CD14-positive monocyte (primary cell): ENCODE measurements around the gene MRNIP. TPM values are rescaled to one million over a fixed set of nuclear protein-coding genes. Genes with fewer than 3 reads are reported as not detected.

Experiments used
- DNase-seq, 3 donors: peaks; one replicate each; pipeline ENCODE4 v3.0.0-alpha.2; 2011 to 2022
- H2AFZ ChIP-seq: 2 replicates; pipeline ENCODE4 v1.6.0; 2012; ENCODE audit warnings: mild to moderate bottlenecking, low read depth, low read length, inconsistent platforms; ENCODE audit not compliant: insufficient read depth, poor library complexity, severe bottlenecking
- H3K27ac ChIP-seq, 2 donors: 1 replicate in 1 of 2; 2 replicates in 1 of 2; pipeline ENCODE4 v1.5.1; 2012 to 2013; ENCODE audit warnings: low read length in 2 of 2, control low read depth in 1 of 2, inconsistent platforms in 1 of 2, low read depth in 1 of 2, mild to moderate bottlenecking in 1 of 2
- H3K27me3 ChIP-seq, 2 donors: one replicate each; pipeline versions ENCODE4 v1.6.0 to v1.6.1; 2011 to 2013; ENCODE audit warnings: low read length in 2 of 2; ENCODE audit not compliant: control insufficient read depth in 2 of 2, insufficient read depth in 2 of 2
- H3K36me3 ChIP-seq, 2 donors: replicated peaks in 1 of 2; 1 replicate in 1 of 2; 2 replicates in 1 of 2; pipeline versions ENCODE4 v1.5.1 to v1.6.1; 2012 to 2013; ENCODE audit warnings: low read length in 2 of 2, control low read depth in 1 of 2, inconsistent platforms in 1 of 2, mild to moderate bottlenecking in 1 of 2; ENCODE audit not compliant: insufficient read depth in 2 of 2, control insufficient read depth in 1 of 2
- H3K4me1 ChIP-seq, 2 donors: 1 replicate in 1 of 2; 2 replicates in 1 of 2; pipeline versions ENCODE4 v1.5.1 to v1.6.1; 2012 to 2013; ENCODE audit warnings: low read length in 2 of 2, control low read depth in 1 of 2, inconsistent platforms in 1 of 2, mild to moderate bottlenecking in 1 of 2, moderate library complexity in 1 of 2; ENCODE audit not compliant: insufficient read depth in 2 of 2, control insufficient read depth in 1 of 2
- H3K4me2 ChIP-seq: replicated peaks from 2 replicates; pipeline ENCODE3; 2012; ENCODE audit warnings: low read length, moderate library complexity, mild to moderate bottlenecking; ENCODE audit not compliant: poor library complexity, severe bottlenecking; ENCODE audit errors: extremely low read depth
- H3K4me3 ChIP-seq, 3 experiments: fragments of 200-600 bp in 1 of 3; sonication (generic) in 1 of 3; replicated peaks in 1 of 3; 1 replicate in 2 of 3; 2 replicates in 1 of 3; pipeline ENCODE4 v1.5.1; 2011 to 2013; ENCODE audit warnings: low read length in 3 of 3, mild to moderate bottlenecking in 3 of 3, control low read depth in 2 of 3, low read depth in 2 of 3, inconsistent platforms in 1 of 3, moderate library complexity in 1 of 3
- H3K79me2 ChIP-seq: 2 replicates; pipeline ENCODE4 v1.6.0; 2012; ENCODE audit warnings: mild to moderate bottlenecking, control low read depth, inconsistent platforms, low read length, moderate library complexity; ENCODE audit not compliant: insufficient read depth
- H3K9ac ChIP-seq: 2 replicates; pipeline ENCODE4 v1.6.0; 2017; ENCODE audit warnings: low read length, mild to moderate bottlenecking; ENCODE audit not compliant: insufficient read depth, poor library complexity, severe bottlenecking
- H3K9me3 ChIP-seq, 2 donors: replicated peaks in 1 of 2; 1 replicate in 1 of 2; 2 replicates in 1 of 2; pipeline versions ENCODE4 v1.5.1 to v1.6.1; 2012 to 2013; ENCODE audit warnings: low read length in 2 of 2, control low read depth in 1 of 2; ENCODE audit not compliant: control insufficient read depth in 1 of 2, insufficient read depth in 1 of 2
- H4K20me1 ChIP-seq: 2 replicates; pipeline ENCODE4 v1.6.0; 2012; ENCODE audit warnings: mild to moderate bottlenecking, low read length, control low read depth, moderate library complexity; ENCODE audit not compliant: insufficient read depth
- H3K27ac Mint-ChIP-seq, 7 donors: one replicate each; pipeline ENCODE4 v1.8.0; 2020; ENCODE audit warnings: mild to moderate bottlenecking in 7 of 7, mixed read lengths in 7 of 7, moderate library complexity in 6 of 7, inconsistent platforms in 2 of 7
- H3K27me3 Mint-ChIP-seq, 3 donors: one replicate each; pipeline ENCODE4 v1.8.0; 2021 to 2022; ENCODE audit warnings: low read depth in 3 of 3, mild to moderate bottlenecking in 3 of 3, mixed read lengths in 3 of 3, moderate library complexity in 3 of 3, inconsistent platforms in 1 of 3
- H3K36me3 Mint-ChIP-seq, 2 donors: one replicate each; pipeline ENCODE4 v1.8.0; 2020; ENCODE audit warnings: mixed read lengths in 2 of 2, inconsistent platforms in 1 of 2, mild to moderate bottlenecking in 1 of 2
- H3K4me1 Mint-ChIP-seq: one replicate; pipeline ENCODE4 v1.8.0; 2020; ENCODE audit warnings: mild to moderate bottlenecking, mixed read lengths
- H3K4me3 Mint-ChIP-seq, 2 donors: one replicate each; pipeline ENCODE4 v1.8.0; 2020; ENCODE audit warnings: mild to moderate bottlenecking in 2 of 2, mixed read lengths in 2 of 2, moderate library complexity in 1 of 2
- H3K9me3 Mint-ChIP-seq, 7 donors: one replicate each; pipeline ENCODE4 v1.8.0; 2020 to 2022; ENCODE audit warnings: mixed read lengths in 7 of 7, mild to moderate bottlenecking in 6 of 7, moderate library complexity in 6 of 7, inconsistent platforms in 2 of 7
- WGBS: methylation state at CpG from one replicate; pipeline ENCODE4 v1.1.5; 2013; ENCODE audit warnings: missing lambda C conversion rate; ENCODE audit not compliant: insufficient coverage; 5-methylcytosine and 5-hydroxymethylcytosine counted together
- intact Hi-C, 2 donors: fragments of 100-400 bp; cut with micrococcal nuclease; formaldehyde crosslinking; loops; one replicate each; pipeline versions ENCODE4 v1.15.0 to v1.15.1; 2023
- polyA plus RNA-seq, 3 donors: library from polyadenylated mRNA; depleted of rRNA in 1 of 3; unstranded in 2 of 3; stranded (reverse) in 1 of 3; fragments of 300-500 nt in 2 of 3; fragments of >200 nt in 1 of 3; fragmentation: Illumina TruSeq in 2 of 3; gene quantifications; 1 replicate in 2 of 3; 2 replicates in 1 of 3; pipeline ENCODE4 v1.2.3, GENCODE V29; 2012 to 2021
- TF ChIP-seq, protein P1 (sequence below): fragments of 200-600 bp; IDR thresholded peaks from one replicate; pipeline ENCODE4 v1.8.0; 2022; ENCODE audit warnings: antibody characterized with exemption, mild to moderate bottlenecking

MRNIP gene
- polyA plus RNA-seq, 3 donors = 1.2 to 23.0 (median 1.4) TPM

DNA sequence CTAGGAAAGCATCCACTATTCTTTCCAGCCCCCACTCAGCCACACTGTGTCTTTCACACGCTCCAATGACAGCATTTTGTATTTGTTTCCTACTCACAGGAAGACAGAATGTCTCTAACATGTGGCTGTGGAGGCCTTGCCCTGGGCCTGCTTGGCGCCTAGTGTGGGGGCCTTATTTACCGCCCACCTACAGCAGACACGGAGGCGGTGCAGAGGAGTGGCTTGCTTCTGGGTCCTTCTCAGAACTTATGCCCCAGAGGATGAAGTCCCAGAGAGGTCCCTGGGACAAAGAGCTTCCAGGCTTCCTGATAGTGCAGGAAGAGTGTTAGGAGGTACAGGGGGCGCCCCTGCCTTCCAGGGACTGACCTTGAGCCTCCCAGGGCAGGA lies 8.5 kb upstream of the MRNIP start:
- intact Hi-C loops = no loop called here
- Mint-ChIP-seq H3K27me3 (peaks cover 0 to 2% (median 0%) of the 10 kb centered on the region in 3 donors), H3K9me3 (peaks cover 0 to 6% (median 0%) of the 10 kb centered on the region in 7 donors), H3K36me3 (peaks cover 78 to 90% of the 10 kb centered on the region in 2 donors), H3K4me1 (peaks cover 8% of the 10 kb centered on the region), H3K4me3 (no peak overlapping the region), H3K27ac (peak overlapping the region in 5 of 7 donors; percentile 28 to 84 (median 74))
- Histone ChIP-seq H3K9ac (no peak overlapping the region), H4K20me1 (no peaks in the 10 kb centered on the region), H3K27ac (no peak overlapping the region), H3K4me1 (no peaks in the 10 kb centered on the region), H3K27me3 (no peaks in the 10 kb centered on the region), H2AFZ (no peak overlapping the region), H3K4me2 (no peak overlapping the region), H3K4me3 (no peak overlapping the region), H3K36me3 (peaks cover 72 to 95% of the 10 kb centered on the region in 2 donors), H3K9me3 (no peaks in the 10 kb centered on the region), H3K79me2 (no peaks in the 10 kb centered on the region)
- WGBS = 100% methylated on average over 6 of the region's 6 CpGs
- no peak for DNase-seq
- TF ChIP-seq, protein P1, sequence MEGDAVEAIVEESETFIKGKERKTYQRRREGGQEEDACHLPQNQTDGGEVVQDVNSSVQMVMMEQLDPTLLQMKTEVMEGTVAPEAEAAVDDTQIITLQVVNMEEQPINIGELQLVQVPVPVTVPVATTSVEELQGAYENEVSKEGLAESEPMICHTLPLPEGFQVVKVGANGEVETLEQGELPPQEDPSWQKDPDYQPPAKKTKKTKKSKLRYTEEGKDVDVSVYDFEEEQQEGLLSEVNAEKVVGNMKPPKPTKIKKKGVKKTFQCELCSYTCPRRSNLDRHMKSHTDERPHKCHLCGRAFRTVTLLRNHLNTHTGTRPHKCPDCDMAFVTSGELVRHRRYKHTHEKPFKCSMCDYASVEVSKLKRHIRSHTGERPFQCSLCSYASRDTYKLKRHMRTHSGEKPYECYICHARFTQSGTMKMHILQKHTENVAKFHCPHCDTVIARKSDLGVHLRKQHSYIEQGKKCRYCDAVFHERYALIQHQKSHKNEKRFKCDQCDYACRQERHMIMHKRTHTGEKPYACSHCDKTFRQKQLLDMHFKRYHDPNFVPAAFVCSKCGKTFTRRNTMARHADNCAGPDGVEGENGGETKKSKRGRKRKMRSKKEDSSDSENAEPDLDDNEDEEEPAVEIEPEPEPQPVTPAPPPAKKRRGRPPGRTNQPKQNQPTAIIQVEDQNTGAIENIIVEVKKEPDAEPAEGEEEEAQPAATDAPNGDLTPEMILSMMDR = no peak

DNA sequence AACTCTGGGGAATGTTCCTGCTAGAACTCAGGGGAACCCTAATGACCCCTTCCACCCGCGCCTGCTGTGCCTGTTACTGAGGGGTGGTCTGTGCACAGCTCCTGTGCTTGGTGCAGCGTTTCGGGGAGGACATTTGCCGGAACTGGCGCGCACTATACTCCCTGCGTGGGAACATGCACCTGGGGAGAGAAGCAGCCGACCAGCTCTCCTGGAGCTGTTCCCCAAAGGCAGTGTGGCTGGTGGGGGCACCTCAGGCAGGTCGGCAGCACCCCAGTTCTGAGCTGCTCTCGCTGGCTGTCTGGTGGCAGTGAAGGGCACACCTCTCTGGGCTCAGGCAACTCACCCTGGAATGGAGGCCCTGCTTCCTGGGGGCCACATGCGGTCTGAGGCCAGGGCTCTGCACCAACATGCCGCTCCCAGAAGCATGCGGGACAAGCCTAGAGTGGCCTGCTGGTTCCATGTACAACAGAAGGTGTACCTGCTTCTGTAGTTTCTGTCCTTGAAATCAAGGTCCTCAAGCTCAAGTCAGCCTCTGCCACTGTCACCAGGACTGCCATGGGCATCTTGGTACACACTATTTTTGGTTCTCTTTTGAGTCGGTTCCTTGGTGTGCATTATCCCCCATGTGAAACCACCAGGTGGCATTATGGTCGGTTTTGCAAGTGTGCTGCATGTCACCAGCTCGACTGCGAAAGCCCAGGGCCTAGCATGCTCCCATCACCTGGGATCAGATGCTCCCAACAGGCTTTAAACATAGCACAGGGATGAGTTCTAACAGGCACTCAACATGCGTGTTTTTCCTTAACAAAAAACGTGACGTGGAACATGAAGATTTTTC lies 7.8 kb upstream of the MRNIP start:
- H3K9me3 ChIP-seq = no peaks in the 10 kb centered on the region
- TF ChIP-seq, protein P1 = no peak
- H3K36me3 Mint-ChIP-seq = peaks cover 79 to 88% of the 10 kb centered on the region in 2 donors
- H3K27me3 ChIP-seq = no peaks in the 10 kb centered on the region
- 84% methylated on average over 20 of the region's 21 CpGs for WGBS
- no peak overlapping the region for H3K4me3 Mint-ChIP-seq
- H2AFZ ChIP-seq = no peak overlapping the region
- peak overlapping the region; percentile 6 to 45 for H3K27ac ChIP-seq
- H3K9ac ChIP-seq = no peak overlapping the region
- H3K4me2 ChIP-seq = no peak overlapping the region
- H3K4me1 ChIP-seq = no peaks in the 10 kb centered on the region
- no peak for DNase-seq
- H3K36me3 ChIP-seq = peaks cover 69 to 93% of the 10 kb centered on the region in 2 donors
- no peak overlapping the region for H3K4me3 ChIP-seq
- peaks cover 8% of the 10 kb centered on the region for H3K4me1 Mint-ChIP-seq
- H3K27ac Mint-ChIP-seq = peak overlapping the region in 2 of 7 donors; percentile 5 to 12
- peaks cover 0 to 6% (median 0%) of the 10 kb centered on the region in 7 donors for H3K9me3 Mint-ChIP-seq
- H3K79me2 ChIP-seq = no peaks in the 10 kb centered on the region
- H4K20me1 ChIP-seq = no peaks in the 10 kb centered on the region
- intact Hi-C loops = no loop called here
- peaks cover 0 to 2% (median 0%) of the 10 kb centered on the region in 3 donors for H3K27me3 Mint-ChIP-seq
